ENCODE results near the gene IGSF1.

The IGSF1 gene

GRCh38 chrX:131288738-131289511 lies at the start of gene IGSF1:
TSS of gene IGSF1 (minus strand) at chrX:131289306. CDS start at chrX:131286674, 2,632 bp downstream.
- no peak for DNase-seq (ENCODE audit: low spot score)

- no peak for DNase-seq (ENCODE audit: low spot score)
Measured at GRCh38 chrX:131332331-131332730, 43.2 kb upstream of the IGSF1 start.

- no peak for DNase-seq (ENCODE audit: low spot score)
Measured at GRCh38 chrX:131331152-131331551, 42.0 kb upstream of the IGSF1 start.

GRCh38 chrX:131330735-131331134 lies 41.6 kb upstream of the IGSF1 start:
- no peak for DNase-seq (ENCODE audit: low spot score)

- no peak for DNase-seq (ENCODE audit: low spot score)
Measured at GRCh38 chrX:131322651-131323050, 33.5 kb upstream of the IGSF1 start.

- no peak for DNase-seq (ENCODE audit: low spot score)
Measured at GRCh38 chrX:131317326-131317725, 28.2 kb upstream of the IGSF1 start.

- no peak for DNase-seq (ENCODE audit: low spot score)
Measured at GRCh38 chrX:131316260-131316659, 27.2 kb upstream of the IGSF1 start.

- no peak for DNase-seq (ENCODE audit: low spot score)
Measured at GRCh38 chrX:131308980-131309379, 19.9 kb upstream of the IGSF1 start.

GRCh38 chrX:131306601-131307000 lies 17.5 kb upstream of the IGSF1 start:
- DNase-seq (ENCODE audit: low spot score), result no peak

GRCh38 chrX:131305926-131306325 lies 16.8 kb upstream of the IGSF1 start:
- DNase-seq (ENCODE audit: low spot score), result no peak

GRCh38 chrX:131302701-131303100 lies 13.6 kb upstream of the IGSF1 start:
- no peak for DNase-seq (ENCODE audit: low spot score)

- no peak for DNase-seq (ENCODE audit: low spot score)
Measured at GRCh38 chrX:131301155-131301554, 12.0 kb upstream of the IGSF1 start.

- no peak for DNase-seq (ENCODE audit: low spot score)
Measured at GRCh38 chrX:131298846-131299245, 9.7 kb upstream of the IGSF1 start.

GRCh38 chrX:131298036-131298435 lies 8.9 kb upstream of the IGSF1 start:
- DNase-seq (ENCODE audit: low spot score), result no peak

GRCh38 chrX:131289527-131289926 lies 421 bp upstream of the IGSF1 start:
- DNase-seq (ENCODE audit: low spot score), result no peak

GRCh38 chrX:131288188-131288587 lies 918 bp downstream of the IGSF1 start:
- no peak for DNase-seq (ENCODE audit: low spot score)

- DNase-seq (ENCODE audit: low spot score), result no peak
Measured at GRCh38 chrX:131287560-131288179, 1.4 kb downstream of the IGSF1 start.

- DNase-seq (ENCODE audit: low spot score), result no peak
Measured at GRCh38 chrX:131279617-131280016, 9.5 kb downstream of the IGSF1 start.

- DNase-seq (ENCODE audit: low spot score), result no peak
Measured at GRCh38 chrX:131279197-131279596, 9.9 kb downstream of the IGSF1 start.

- DNase-seq (ENCODE audit: low spot score), result no peak
Measured at GRCh38 chrX:131277543-131278136, 11.5 kb downstream of the IGSF1 start.

- no peak for DNase-seq (ENCODE audit: low spot score)
Measured at GRCh38 chrX:131273011-131273410, 16.1 kb downstream of the IGSF1 start.

- DNase-seq (ENCODE audit: low spot score), result no peak
Measured at GRCh38 chrX:131271826-131272225, 17.3 kb downstream of the IGSF1 start.

- no peak for DNase-seq (ENCODE audit: low spot score)
Measured at GRCh38 chrX:131271274-131271673, 17.8 kb downstream of the IGSF1 start.

Measured in CD4-positive, alpha-beta T cell treated with Interleukin-6 at 100 ng/mL for 8 hours (primary cell).